ENCODE results near the gene OR6Y1.

OR6Y1 gene

DNA sequence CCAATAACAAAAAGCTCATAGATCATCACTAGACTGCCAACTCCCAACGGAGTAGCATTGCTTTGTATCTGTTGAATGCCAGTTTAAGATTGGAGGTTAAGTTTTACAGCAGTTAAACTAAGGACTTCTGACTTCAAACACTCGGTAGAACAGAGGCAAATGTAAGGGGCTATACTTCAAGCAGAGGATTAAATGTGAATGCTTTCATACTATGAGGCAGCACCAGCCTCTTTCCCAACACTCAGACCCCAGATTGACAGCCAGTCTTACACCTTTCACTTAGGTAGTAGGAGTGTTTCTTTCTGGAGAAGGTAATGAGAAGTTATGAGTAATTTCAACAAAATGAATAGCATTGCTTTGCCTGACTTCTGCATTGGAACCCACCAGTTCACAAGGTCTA lies 59.4 kb downstream of the OR6Y1 start:
- POLR2A ChIA-PET = no interaction called here
- CTCF ChIA-PET = interaction anchor here (1.3 kb wide), 1 partner anchor 26 kb away, joined by 3 read pairs; no protein-coding TSS in a partner anchor
- TF ChIP-seq, protein P1, sequence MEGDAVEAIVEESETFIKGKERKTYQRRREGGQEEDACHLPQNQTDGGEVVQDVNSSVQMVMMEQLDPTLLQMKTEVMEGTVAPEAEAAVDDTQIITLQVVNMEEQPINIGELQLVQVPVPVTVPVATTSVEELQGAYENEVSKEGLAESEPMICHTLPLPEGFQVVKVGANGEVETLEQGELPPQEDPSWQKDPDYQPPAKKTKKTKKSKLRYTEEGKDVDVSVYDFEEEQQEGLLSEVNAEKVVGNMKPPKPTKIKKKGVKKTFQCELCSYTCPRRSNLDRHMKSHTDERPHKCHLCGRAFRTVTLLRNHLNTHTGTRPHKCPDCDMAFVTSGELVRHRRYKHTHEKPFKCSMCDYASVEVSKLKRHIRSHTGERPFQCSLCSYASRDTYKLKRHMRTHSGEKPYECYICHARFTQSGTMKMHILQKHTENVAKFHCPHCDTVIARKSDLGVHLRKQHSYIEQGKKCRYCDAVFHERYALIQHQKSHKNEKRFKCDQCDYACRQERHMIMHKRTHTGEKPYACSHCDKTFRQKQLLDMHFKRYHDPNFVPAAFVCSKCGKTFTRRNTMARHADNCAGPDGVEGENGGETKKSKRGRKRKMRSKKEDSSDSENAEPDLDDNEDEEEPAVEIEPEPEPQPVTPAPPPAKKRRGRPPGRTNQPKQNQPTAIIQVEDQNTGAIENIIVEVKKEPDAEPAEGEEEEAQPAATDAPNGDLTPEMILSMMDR (IDR thresholded peaks at IDR 0.05; ENCODE audit: control extremely low read depth, extremely low read depth, low read depth, missing control alignments) = no peak
- DNase-seq (ENCODE audit: extremely low spot score) = no peak

Data from GM10248 (cell line).